Activated CD4-positive, alpha-beta T cell treated with anti-CD3 and anti-CD28 coated beads, Interleukin-2, Interleukin-6, amounts not matched to agents 100 ng/mL and 50 ng/mL, durations not matched to agents 16 hours and 8 hours (primary cell): ENCODE measurements around the gene RHOT1.
"Not testable (repeated sequence)": the region's sequence is repeated elsewhere in the genome, so short reads cannot be mapped to it uniquely, and the experiment has no call there.

Experiments used
- DNase-seq: peaks from one replicate; pipeline ENCODE4 v3.0.0-alpha.2; 2020

The RHOT1 gene

DNA sequence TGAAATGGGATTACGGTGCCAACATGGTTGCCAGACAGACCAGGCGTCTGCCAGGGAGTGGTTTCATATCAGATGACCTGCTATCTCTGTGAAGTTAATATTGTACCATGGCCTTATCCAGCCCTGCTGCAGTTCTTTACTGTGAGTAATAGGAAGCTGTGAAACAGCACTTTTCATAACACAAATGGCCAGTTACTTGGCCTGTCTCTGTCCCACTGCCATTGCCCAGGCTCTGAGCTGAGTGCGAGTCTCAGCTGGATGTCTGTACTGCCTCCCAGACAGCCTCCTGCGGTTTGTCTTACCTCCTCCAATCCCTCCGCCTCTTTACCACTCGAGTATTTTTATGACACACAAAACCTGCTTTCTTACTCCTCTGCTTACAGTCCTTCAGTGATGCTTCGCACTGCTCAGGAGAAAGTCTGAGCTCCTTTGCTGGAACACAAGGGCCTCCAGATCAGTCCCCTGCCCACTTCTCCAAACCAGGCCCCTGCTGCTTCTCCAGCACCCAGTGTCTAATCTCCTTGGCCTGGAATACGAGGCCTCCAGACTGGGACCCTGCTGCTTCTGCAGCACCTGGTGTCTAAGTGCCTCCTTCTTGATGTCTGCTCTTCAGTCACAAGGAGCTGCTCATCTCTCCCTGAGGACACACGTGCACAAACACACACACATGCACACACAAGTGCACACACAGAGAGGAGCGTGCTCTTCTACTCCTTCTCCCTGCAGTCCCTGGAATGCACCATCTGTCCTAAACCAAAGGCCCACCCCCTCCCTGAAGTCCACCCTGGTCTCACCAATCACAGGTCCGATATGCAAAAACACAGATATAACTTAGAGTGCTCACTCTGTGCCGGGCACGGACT, 17.1 kb upstream of the RHOT1 start:
- DNase-seq = no peak

DNA sequence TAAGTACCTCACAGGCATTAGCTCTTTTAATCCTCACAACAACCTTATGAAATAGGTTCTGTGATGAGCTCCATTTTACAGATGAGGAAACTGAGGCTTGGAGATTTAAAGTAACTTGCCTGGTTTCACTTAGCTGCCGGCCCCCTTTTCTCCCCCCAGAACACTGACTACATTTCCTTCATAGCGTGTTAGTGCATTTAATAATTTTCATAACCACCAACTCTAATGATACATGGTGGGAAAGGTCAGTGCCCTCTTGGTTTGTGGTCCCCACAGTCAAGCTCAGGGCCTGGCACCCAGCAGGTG, 16.5 kb upstream of the RHOT1 start:
- DNase-seq = no peak

DNA sequence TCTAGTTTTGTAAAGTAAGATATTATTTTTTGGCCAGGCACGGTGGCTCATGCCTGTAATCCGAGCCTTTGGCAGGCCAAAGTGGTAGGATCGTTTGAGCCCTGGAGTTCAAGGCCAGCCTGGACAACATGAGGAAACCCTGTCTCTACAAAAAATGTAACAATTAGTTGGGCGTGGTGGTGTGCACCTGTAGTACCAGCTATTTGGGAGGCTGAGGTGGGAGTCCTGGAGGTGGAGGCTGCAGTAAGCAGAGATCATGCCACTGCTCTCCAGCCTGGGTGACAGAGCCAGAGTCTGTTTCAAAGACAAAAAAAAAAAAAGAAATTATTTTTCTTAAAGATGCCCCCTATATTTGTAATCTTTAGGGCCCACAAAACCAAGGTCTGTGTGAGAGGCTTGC, 16.0 kb upstream of the RHOT1 start:
- DNase-seq = no peak

DNA sequence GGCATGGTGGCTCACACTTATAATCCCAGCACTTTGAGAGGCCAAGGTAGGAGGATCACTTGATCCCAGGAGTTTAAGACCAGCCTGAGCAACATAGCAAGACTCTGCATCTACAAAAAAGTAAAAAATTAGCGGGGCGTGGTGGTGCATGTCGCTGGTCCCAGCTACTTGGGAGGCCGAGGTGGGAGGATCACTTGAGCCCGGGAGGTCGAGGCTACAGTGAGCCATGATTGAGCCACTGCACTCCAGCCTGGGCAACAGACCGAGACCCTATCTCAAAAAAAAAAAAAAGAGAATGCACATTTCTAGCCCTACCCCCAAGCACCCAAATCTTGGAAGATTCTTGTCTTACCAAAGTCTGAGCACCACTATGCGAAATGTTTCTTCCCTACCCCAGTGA, 15.6 kb upstream of the RHOT1 start:
- DNase-seq = no peak

DNA sequence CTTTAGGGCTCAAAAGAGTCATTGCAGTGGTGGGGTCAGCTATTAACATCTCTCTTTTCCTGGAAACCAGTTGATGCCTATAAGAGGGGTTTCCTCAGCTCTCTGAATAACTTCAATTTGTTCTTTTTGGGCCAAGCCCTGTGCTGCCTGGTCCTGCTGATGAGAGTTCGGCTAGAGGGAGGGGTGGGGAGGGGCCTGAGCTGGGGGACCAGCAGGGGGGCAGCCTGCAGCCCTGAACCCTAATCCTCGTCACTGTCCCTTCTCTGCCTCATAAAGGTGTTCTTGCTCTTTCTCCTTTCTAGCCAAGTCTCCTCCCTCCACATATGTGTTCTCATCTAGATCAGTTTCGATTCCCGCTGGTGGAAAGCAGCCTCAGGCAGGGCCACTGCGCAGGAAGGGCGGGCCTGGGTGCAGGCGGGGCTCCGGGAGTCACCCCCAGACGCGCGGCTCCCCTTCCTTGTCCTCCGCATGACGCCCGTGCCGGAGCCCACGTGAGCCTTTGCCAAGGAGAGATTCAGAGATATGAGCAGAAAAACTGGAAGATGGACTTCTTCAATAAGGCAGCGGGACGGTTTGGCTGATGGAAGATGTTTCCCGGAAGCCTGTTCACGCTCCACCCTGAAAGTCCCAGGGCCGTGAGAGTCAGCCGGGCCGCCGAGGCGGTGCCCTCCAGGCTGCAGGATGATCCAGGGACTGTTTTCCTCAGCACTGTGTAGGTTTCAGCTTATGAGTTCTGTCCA, 15.0 kb upstream of the RHOT1 start:
- peak; percentile 90 for DNase-seq

DNA sequence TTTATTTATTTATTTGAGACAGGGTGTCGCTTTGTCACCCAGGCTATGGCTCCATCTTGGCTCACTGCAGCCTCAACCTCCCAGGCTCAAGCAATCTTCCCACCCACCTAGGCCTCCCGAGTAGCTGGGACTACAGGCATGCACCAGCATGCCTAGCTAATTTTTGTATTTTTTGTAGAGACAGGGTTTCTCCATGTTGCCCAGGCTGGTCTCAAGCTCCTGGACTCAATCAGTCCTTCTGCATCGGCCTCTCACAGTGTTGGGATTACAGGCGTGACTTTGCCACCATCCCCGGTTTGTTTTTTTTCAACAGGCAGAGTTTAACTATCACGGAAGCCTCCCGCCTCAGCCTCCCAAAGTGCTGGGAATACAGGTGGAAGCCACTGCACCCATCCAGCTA, 13.8 kb upstream of the RHOT1 start:
- not testable (repeated sequence) for DNase-seq

DNA sequence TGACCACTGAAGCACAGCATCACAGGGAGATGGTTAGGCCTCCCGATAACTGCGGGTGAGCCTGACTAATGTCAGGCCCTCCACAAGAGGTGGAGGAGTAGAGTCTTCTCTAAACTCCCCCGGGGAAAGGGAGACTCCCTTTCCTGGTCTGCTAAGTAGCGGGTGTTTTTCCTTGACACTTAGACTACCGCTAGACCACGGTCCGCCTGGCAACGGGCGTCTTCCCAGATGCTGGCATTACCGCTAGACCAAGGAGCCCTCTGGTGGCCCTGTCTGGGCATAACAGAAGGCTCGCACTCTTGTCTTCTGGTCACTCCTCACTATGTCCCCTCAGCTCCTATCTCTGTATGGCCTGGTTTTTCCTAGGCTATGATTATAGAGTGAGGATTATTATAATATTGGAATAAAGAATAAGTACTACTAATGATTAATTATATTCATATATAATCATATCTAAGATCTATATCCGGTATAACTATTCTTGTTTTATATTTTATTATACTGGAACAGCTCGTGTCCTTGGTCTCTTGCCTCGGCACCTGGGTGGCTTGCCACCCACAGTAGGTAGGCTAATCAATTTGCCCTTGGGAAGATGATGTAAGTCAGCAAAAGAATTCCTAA, 6.7 kb upstream of the RHOT1 start:
- peak; percentile 41 for DNase-seq

DNA sequence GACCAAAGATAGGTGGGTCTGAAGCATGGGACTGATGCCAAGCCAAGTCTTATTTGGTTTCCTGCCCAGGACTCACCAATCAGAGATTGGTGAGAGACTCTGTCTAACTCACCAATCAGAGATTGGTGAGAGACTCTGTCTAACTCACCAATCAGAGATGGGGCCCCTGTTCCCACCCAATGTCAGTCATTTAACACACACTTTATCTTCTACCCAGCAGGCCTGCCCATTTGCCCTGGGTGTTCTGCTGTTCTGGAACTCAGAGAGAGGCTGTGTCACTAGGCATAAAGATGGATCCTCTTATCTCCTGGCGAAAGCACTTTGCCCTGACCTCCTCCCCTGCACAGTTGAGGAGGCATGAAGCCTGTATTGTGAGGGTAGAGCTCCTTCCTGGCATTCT, 5.4 kb upstream of the RHOT1 start:
- peak; percentile 9 for DNase-seq

DNA sequence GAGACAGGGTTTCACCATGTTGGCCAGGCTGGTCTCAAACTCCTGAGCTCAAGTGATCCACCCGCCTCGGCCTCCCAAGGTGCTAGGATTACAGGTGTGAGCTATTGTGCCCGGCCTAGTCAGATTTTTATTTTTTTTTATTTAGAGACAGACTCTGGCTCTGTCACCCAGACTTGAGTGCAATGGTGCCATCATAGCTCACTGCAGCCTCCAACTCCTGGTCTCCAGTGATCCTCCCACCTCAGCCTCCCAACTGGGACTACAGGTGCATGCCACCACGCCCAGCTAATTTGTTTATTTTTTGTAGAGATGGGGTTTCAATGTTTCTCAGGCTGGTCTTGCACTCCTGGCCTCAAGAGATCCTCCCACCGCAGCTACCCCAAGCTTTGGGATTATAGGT, 2.8 kb upstream of the RHOT1 start:
- DNase-seq = not testable (repeated sequence)

DNA sequence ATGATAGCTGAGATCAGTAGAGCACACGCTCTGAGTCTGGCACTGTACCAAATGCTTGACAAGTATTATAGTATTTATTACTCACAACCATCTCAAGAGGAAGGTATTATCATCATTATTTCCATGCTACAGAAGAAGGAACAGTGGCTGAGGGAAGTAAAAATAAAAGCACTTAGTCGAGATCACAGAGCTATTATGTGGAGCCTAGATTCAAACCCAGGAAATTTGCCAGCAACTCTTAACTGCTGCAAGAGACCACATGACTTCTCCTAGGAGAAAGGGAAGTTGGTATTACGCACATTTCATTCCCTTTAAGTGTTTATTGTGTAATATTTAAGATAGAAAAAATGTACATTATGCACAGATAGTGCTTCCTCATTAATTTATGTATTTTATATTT, 1.0 kb upstream of the RHOT1 start:
- no peak for DNase-seq

DNA sequence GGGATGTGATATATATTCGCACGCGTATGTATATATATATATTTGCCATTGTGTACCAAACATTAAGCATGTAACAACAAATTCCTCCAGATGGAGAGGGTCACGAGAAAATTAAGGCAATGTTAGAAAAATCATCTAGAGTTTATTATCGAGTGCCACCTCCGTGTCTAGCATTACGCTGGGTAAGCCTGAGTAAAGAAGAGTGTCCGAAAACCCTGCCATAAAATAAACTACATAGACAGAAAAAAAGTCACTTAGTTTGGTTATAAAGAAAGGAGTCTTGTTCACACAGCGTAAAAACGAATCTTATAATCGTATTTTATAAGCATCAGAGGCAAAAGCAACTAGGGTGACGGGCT, 644 bp upstream of the RHOT1 start:
- DNase-seq = no peak

DNA sequence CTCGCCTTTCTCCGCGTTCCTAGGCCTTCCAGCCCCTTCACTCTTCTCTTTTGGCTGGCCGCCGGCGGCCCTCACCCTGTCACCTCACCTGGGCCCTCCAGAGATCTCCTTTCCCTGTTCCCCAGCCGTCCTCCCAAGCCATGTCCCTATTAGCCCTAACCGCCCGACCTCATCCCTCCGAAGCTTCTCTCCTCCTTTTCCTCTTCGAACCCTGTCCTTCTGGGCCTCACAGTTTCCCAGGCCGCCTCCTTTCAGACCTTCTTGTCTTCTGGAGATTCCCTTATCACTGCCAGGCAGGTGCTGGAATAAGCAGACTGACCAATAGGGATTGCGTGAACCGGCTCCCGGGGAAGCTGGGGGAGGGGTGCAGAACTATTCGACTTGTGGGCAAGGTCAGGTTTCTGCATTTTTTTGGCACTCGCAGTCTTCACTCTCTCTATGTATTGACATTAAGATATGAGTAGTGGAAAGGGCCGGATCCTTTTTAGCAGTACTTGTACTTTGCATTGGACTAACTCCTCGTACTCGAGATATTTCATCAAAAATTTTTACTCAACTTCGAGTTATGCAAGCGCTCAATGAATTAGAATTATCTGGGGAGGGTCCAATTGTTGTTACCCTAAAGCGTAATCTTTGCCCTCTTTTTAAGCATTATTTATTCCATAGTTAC, 690 bp downstream of the RHOT1 start:
- DNase-seq = peak; percentile 43

DNA sequence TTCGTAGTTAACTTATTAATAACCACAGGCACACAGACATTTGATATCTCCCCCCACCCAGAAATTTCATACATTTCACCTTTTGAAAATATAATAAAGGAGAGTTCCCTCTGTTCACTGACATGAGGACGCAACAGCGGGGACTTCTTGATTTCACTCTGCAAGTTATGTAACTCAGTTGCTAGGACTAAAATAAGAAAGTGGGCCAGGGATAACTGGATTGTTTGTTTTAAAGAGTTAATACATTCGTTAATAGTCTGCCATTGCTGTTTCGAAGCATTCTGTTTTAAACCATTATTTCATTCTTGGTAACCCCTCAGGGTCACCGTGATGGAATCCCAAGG, 1.2 kb downstream of the RHOT1 start:
- DNase-seq = no peak

DNA sequence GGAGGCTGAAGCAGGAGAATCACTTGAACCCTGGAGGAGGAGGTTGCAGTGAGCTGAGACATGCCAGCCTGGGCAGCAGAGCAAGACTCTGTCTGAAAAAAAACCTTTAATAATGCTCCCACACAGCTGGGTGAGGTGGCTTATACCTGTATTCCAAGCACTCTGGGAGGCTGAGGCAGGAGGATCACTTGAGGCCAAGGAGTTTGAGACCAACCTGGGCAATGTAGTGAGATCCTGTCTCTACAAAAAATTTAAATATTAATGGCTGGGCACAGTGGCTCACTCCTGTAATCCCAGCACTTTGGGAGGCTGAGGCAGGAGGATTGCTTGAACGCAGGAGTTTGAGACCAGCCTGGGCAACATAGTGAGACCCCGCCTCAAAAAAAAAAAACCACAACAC, 2.1 kb downstream of the RHOT1 start:
- DNase-seq = not testable (repeated sequence)

DNA sequence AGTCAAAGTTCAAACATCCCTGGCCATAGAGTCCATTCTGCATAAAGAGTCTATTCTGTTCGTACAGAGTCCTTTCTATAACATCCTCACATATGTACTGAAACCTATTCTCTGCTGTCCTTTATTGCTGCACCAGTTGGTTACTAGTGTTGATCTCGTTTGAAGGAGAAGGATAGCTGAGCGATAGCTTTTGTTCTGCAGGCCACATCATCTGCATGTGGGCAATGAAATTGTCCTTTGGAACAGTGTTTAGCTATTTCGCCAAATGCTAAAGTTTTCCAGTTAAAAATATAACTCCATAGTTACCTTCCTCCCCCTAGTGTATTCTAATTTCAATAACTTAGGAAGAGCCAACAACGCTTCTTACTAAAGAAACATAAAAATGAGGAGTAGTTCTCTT, 6.0 kb downstream of the RHOT1 start:
- DNase-seq = no peak

DNA sequence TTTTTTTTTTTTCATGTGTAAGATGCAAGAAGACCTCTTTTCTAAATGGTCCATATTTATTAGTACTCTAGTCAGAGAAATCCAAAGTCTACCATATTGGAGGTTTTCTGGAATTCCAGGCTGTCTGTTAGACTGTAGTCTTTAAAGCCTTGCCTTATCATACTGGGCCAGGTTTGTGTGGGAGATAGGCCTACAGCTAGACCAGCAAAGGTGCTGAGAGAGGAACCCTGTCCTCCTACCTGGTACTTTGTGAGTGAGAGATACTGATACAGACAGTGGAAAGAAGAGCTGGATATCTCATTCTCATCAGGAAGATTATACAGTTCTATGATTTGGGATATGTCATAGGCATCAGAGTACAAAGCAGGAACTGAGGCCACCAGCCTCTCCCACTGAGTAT, 8.1 kb downstream of the RHOT1 start:
- no peak for DNase-seq

DNA sequence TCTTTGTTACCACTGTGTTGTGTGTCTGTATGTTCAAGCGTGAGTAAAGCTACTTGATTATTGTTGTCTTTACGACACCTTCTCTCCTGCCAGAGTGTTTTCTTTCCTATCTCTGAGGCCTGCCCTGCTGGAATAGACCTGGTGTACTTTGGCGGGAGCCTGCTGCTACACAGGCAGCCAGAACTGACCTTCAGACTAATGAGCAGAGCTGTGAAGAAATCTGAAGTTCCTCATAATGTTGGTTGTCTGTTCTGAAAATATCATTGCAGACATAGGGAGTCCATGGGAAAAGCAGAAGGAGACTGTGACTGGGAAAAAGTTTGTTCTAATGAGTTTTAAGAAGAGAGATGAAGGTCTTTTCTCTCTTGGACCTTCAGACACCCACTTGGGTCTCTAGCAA, 9.8 kb downstream of the RHOT1 start:
- no peak for DNase-seq

DNA sequence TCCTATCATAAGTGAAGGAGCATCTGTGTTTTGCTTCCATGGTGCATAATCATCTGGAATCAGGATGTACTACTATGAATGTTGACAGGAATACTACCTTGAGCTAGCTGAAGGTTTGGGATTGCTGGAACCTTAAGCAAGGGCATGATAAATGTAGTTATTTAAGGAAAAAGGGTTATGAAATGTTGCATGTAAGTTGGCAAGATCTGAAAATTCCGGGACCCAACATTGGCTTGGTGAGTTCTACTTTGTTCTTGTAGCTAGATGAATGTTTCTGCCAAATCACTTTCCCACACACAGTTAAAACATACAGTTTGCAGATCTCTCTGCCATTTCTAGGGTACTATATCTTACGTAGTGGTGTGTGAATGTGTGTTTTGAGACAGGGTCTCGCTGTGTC, 13.6 kb downstream of the RHOT1 start:
- no peak for DNase-seq

DNA sequence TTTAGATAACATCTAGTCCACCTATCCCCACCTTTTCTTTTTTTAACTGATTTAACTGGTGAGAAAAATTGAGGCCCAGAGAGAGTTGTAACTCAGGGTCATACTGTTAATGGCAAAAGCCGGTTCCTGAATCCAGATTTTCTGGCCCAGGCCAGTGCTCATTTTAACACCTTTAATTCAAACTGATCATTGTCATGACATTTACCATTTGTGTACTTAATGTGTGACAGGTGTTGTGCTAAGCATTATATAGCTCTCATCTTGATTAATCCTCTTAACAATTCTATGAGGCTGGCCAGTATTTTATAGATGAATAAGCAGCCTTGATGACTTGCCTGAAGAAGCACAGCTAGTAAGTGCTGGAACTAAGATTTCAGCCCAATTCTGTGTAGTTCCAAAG, 14.4 kb downstream of the RHOT1 start:
- no peak for DNase-seq

DNA sequence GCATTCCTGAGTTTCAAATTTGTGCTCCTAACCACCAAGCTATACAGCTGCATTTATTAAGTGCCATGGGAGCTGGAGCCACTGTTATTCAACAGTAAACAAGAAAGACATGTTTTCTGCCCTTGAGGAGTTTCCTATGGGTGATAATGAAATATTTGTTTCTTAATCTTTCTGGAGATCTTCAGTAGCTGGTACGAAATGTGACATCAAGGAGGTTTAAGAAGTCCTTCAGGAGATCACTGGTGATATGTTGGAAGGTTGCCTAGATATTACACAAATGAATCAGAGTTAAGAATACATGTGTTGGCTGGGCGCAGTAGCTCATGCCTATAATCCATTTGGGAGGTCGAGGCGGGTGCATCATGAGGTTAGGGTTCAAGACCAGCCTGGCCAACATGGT, 14.9 kb downstream of the RHOT1 start:
- DNase-seq = no peak

DNA sequence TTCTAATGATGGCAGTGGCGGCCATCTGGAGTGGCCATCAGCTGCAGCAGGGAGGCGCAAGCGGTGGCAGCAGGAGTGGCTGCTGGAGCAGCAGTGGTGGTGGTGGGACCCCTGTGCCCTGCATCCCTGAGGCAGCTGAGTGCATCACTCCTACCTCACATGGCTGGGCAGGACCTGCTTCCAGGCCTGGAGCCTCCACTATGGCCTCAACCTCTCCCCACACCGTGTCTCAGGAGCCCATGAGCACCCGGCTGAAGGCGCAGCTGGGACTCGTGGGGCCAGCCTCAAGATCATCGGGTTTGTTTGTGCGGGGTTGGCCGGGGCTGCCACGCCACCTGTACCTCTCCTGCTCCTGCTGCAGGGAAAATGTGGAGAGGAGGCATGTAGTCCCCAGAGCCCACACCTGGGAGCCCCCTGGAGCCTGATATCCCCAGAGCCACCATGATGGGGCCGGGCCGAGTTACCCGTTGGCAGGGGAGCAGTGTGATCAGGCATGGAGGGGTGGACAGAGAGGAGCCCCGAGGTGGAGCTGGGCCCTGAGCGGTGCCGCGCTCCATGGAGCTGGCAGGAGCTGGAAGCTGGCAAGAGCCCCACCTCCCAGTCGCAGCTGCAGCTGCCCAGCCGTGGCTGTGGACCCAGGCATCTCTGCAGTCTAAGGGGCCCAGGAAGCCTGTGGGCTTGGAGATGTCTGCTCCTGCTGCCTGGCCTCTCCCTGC, 16.7 kb downstream of the RHOT1 start:
- DNase-seq = no peak

DNA sequence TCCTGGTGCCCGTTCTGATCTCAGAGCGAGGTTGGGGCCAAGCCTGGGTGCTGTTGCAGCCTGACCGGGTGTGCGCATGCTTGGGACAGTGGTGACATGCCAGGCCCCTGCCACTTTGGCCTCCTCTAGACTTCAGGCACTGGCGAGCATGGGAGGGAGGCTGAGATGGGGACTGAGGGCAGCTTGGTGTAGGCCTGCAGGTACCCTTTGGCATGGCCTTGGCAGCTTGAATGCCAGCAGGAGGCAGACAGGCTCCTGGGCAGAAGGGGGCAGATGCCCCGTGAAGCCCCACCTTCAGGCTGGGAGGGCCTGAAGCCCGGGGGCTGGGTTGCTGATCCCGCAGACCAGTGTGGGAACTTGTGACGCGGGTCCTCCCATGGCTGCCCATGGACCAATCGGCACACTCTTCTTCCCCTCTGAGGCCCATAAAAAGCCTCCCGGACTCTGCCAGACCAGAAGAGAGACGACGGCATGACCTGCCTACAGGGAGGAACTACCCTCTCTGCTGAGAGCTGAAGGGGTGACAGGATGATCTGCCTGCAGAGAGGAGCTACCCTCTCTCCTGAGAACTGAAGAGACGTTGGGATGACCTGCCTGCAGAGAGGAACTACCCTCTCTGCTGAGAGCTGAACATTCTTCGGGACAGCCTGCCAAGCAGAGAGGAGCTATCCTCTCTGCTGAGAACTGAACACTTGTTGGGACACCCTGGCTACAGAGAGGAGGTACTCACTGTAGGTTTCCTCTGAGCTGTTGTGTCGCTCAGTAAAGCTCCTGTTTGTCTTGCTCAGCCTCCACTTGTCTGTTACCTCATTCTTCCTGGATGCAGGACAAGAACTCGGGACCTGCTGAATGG, 17.5 kb downstream of the RHOT1 start:
- DNase-seq = no peak
